Suprapubic skin (tissue), 4 donors: ENCODE measurements around the gene GPR156.

ENCODE experiments used
- EP300 ChIP-seq: sonication (generic); formaldehyde crosslinking; IDR thresholded peaks from one replicate; pipeline ENCODE4 v1.6.1; 2017; ENCODE audit warnings: antibody characterized with exemption
- POLR2A ChIP-seq, 2 donors: fragments of 450-650 bp; IDR thresholded peaks; one replicate each; pipeline ENCODE4 v1.6.1; 2017; ENCODE audit warnings: antibody characterized with exemption in 2 of 2, mild to moderate bottlenecking in 2 of 2, moderate library complexity in 2 of 2
- POLR2AphosphoS5 ChIP-seq, 3 donors: sonication (generic); formaldehyde crosslinking; IDR thresholded peaks; one replicate each; pipeline ENCODE4 v1.6.1; 2017; ENCODE audit warnings: antibody characterized with exemption in 3 of 3
- TF ChIP-seq, protein P1 (sequence below), 2 donors: fragments of 200-600 bp in 1 of 2; fragments of 450-650 bp in 1 of 2; sonication (generic) in 1 of 2; IDR thresholded peaks; one replicate each; pipeline ENCODE4 v1.5.1; 2016 to 2019; ENCODE audit warnings: antibody characterized with exemption in 2 of 2, mild to moderate bottlenecking in 1 of 2, moderate library complexity in 1 of 2

DNA sequence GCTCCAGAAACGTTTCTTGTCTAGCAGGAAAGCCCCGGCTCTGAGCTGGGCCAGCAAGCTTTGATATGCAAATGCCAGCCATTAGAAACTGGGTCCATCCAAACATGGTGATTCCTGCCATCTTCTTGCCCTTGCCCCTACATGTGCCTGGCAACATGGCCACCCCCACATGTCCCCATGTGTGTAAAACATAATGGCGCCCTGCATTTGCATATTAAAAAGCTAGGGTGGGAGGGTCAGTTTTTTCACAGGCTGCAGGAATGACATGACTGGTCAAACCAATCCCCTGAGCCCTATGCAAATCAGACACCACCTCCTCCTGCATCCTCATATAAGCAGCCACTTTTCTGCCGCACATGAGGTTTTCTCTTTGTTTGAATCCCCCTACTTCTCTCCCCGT lies 21.2 kb downstream of the GPR156 start:
- TF ChIP-seq, protein P1, sequence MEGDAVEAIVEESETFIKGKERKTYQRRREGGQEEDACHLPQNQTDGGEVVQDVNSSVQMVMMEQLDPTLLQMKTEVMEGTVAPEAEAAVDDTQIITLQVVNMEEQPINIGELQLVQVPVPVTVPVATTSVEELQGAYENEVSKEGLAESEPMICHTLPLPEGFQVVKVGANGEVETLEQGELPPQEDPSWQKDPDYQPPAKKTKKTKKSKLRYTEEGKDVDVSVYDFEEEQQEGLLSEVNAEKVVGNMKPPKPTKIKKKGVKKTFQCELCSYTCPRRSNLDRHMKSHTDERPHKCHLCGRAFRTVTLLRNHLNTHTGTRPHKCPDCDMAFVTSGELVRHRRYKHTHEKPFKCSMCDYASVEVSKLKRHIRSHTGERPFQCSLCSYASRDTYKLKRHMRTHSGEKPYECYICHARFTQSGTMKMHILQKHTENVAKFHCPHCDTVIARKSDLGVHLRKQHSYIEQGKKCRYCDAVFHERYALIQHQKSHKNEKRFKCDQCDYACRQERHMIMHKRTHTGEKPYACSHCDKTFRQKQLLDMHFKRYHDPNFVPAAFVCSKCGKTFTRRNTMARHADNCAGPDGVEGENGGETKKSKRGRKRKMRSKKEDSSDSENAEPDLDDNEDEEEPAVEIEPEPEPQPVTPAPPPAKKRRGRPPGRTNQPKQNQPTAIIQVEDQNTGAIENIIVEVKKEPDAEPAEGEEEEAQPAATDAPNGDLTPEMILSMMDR (IDR thresholded peaks at IDR 0.05): no peak
- TF ChIP-seq POLR2AphosphoS5 (IDR thresholded peaks at IDR 0.05) (no peak), POLR2A (IDR thresholded peaks at IDR 0.05) (no peak), EP300 (no peak)
